NOMO-1 treated with dmso at 0.1 percent for 144 hours (cell line): Measurements from ENCODE around the gene SHFL.

Experiments
- DNase-seq: peaks from one replicate; lab custom pipeline; 2025; ENCODE audit not compliant: unreplicated experiment; lab: John Stamatoyannopoulos, UW

SHFL gene

GRCh38 chr19:10085641-10086590 lies at the start of gene SHFL:
SHFL (plus strand) TSS chr19:10086317; CDS start chr19:10086428, 111 bp downstream.
- DNase-seq = peak; percentile 65

DNA sequence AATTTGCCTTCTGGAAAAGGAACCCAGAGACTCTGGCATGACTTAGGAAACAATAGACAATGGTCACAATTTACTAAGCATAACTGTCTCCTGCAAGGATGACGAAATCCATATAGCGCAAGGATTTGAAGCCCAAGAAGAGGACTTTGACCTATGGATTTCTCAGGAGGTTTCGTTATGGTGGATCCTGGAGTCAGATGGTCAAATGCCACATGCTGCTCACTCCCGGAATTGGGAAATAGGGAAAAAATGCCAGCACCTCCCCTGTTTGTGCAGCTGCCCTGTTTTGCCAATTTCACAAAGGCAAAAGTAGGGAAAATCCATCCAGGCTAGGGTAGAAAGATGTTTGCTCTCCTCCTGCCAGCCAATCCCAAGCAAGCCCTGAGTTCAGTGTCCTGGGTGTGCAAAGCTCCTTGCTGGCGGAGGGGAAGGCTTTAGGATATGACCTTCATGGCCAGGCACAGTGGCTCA lies 49.5 kb upstream of the SHFL start:
- DNase-seq = no peak

DNA sequence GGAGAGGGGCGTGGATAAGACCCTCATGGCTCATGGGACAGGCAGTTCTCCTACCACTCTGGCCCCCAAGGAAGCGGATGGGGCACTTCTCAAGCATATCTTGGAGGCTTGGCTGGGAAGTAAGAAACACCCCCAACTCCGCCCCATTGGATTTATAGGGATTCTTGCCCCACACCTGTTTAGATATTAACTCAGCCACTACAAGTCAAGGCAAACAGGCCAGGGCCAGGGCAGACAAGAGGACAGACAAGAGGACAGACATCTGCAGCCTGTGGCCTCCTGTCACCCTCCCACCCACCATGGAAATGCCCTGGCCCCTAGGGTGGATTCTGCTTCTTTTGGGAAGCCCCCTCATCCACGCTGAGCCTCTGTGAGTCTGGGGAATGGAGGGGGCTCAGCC lies 48.8 kb upstream of the SHFL start:
- no peak for DNase-seq

DNA sequence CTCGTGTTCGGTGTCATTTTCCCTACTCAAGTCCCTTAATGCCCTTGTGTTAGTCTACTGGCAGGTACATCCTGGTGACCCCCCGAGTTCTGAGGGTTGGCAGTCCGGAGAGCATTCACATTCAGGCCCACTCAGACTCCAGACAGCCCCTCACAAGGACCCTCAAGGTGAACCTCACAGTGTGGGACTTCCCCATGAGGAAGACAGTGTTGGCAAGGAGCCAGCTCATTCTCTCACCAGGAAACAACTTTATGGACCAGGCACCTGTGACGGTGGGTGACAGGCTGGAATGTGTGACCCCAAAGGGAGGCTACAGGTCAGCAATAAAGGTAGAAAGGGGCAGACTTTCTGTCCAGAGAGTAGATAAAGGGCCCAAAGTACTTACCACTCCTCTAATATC lies 48.3 kb upstream of the SHFL start:
- no peak for DNase-seq

DNA sequence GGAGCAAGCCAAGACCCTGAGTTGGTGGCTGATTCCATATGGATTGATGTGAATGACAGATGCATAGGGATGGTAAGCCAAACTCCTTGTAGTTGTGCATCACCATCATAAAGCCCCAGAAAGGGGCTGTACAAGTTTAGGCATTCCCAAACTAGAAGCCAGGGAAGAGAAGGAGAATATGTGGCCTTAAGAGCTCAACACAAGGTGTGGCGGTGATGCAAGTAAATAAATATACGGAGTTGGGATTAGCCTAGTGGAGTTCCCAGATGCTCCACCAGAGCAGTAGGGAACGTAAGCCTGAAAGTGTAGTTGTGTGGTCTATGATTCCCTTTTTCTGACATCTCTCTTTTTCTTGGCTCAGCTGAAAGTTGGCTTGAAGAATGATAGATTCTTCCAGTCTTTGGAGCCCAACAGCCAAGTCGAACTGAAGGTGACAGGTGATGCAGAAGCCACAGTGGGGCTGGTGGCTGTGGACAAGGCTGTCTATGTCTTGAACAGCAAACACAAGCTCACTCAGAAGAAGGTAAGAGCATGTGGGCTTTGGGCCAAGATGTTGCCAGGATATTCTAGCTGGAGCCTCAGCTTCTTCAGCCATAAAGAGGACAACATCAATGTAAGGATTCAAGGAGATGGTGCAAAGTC lies 42.7 kb upstream of the SHFL start:
- no peak for DNase-seq

GRCh38 chr19:10044390-10044789 lies 41.7 kb upstream of the SHFL start:
- DNase-seq = no peak

DNA sequence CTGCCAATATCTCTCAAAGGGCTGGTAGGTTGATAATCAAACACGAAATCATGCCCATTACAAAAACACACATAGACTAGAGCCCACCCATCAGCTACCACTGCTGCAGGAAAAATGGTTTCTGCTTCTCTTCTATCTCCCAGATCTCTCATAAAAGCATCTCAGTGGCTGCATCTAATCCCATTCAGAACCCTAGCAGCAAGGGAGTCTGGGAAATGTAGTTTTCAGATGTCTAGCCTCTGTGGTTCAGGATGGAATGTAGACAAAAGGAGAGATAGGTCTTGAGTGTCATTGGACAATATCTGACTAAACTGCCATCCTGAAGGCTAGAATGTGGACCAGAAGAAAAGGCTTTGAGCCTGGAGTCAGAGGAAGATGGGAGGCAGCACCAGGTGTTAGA lies 40.7 kb upstream of the SHFL start:
- no peak for DNase-seq

DNA sequence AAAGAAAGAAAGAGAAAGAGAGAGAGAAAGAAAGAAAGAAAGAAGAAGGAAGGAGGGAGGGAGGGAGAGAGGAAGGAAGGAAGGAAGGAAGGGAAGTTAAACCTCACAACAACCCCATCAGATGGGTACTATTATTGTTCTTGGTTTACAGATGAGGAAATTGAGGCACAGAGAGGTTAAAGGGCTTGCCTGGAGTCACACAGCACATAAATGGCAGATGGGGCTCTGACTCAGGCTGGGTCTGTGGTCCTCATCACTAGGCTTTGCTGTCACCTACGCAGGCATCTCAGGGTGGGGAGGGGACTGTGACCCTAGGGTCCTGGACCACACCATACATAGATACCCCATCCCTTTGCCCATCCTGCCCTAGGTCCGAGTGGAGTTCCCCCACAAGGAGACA lies 36.5 kb upstream of the SHFL start:
- DNase-seq = no peak

DNA sequence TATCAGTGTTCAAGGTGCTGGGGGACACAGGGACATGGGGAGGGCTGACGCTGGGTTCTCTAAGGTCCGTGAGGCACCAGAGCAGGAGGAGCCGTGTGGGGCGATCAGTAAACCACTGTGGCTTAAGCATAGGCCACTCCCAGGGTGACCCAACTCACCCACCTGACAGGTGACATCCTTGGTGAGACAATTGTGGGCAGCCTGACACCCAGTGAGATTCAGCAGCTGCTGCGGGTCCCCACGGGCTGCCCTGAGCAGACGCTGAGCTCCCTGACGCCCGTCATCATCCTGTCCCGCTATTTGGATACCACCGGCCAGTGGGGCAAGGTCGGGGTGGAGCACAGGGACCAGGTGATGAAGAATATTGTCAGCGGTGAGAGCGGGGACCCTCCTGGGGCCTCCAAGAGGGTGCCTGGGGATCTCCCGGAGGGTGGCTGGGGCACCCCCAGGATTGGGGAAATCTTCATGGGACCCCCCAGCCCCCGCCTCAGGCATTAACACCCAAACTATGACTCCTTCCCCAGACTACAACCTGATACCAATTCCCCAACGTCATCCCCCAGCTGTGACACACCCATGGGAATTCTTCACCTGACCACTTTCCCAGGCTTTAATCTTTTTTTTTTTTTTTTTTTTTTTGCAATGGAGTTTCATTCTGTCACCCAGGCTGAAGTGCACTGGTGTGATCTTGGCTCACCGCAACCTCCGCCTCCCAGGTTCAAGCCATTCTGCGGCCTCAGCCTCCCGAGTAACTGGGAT lies 33.3 kb upstream of the SHFL start:
- DNase-seq = no peak

DNA sequence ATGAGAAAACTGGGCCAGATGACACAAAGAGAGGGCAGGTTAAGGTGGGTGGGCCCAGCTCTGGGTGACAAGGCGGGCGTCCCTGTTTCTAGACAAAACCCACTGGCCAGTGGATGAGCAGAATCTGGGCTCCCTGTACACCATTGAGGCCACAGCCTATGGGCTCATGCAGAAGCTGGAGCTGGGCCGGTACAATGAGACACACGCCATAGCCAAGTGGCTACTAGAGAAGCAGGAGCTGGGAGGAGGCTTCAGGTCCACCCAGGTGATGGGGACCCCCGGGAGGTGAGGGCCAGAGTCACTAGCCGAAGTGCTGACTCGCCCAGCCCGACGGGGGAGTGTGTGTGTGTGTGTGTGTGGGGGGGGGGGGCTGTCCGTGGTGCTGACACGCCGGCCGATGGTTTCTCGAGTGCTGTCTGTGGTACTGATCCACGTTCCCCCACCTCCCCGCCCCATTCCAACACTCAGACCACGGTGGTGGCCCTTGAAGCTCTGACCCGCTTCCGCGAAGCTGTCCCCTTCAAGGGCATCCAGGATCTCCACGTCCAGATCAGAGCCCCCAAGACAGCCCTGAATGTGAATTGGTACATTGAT lies 24.3 kb upstream of the SHFL start:
- DNase-seq = no peak

DNA sequence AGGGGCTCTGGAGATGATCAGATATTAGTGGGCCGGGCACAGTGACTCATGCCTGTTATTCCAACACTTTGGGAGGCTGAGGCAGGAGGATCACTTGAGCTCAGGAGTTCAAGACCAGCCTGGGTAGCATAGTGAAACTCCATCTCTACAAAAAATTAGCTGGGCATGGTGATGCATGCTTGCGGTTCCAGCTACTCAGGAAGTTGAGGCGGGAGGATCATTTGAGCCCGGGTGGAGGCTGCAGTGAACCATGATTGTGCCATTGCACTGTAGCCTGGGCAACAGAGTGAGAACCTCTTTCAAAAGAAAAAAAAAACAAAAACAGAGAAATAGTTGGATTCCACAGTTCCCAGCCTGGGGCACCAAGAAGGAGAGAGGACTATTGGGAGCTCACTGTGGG lies 17.9 kb upstream of the SHFL start:
- no peak for DNase-seq

- DNase-seq = no peak
Measured at GRCh38 chr19:10069046-10069445, 17.1 kb upstream of the SHFL start.

DNA sequence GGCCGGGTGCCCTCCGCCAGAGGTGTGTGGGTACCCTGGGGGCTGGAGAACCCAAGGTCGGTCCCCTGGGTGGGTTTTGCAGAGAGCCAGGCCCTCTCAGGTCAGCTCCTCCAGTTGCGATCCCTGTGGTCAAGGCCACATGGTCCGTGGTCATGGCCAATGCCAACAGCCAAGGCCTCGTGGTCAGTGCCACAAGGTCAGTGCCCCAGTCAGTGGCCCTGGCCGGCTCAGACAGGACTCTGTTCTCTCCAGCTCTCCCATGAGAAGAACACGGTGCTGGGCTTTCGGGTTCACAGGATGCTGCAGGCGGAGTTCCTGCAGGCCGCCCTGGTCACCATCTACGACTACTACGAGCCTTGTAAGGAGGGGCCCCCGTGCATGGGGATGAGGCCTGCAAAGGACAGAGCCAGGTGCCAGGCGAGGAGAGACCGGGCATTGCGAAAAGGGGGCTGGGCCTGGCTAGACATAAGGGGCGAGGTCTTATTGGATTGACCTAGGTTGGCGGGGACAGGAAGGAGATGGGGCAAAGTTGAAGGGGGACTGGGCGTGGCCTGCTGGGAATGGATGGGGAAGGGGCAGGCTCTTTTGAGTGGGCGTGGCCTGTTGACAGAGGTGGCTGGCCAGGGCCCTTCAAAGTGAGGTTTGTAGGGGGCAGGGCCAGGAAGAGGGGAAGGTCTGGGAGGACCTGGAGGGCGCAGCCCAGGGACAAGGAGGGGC lies 15.2 kb upstream of the SHFL start:
- no peak for DNase-seq

DNA sequence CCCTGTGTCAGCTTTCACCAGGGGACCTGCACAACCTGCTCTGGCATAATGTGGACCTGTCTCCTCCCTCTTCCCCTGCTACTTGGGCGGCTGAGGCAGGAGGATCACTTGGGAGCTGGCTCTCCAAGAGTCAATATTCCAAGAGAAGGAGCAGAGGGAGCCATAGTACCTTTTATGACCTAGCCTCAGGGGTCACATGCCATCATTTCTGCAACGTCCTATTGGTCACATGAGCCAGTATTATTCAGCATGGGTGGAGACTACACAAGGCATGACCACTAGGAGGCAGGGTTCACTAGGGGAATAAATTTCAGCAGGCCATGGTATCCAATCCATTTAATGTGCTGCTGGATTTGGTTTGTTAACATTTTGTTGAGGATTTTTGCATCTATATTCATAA lies 12.0 kb upstream of the SHFL start:
- no peak for DNase-seq

DNA sequence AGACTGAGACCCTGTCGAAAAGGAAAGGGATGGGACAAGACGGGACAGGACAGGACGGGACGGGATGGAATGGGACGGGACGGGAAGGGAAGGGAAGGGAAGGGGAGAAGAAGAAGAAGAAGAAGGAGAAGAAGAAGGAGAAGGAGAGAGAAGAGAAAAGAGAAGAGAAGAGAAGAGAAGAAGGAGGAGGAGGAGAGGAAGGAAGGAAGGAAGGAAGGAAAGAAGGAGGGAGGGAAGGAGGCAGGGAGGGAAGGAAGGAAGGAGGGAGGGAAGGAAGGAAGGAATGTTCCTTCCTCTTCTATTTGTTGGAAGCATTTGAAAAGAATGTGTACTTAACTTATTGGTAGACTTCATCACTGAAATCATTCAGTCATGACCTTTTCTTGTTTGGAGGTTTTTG lies 9.6 kb upstream of the SHFL start:
- DNase-seq = no peak

- no peak for DNase-seq
Measured at GRCh38 chr19:10078329-10078728, 7.8 kb upstream of the SHFL start.

DNA sequence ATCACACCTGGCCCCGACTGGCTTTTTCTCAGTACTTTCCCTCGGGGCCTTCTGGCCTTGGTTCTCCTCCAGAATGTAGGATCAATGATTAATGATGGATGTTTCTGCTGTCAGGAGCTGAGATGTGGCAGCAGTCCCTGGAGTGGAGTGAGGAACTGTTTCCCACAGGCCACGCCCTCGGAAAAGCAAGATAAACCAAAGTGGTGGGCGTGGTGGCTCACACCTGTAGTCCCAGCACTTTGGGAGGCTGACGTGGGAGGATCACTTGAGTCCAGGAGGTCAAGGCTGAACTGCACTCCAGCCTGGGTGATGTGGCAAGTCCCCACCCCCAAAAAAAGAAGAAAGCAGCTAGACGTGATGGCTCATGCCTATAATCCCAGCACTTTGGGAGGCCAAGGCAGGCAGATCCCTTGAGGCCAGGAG lies 7.1 kb upstream of the SHFL start:
- DNase-seq = no peak

DNA sequence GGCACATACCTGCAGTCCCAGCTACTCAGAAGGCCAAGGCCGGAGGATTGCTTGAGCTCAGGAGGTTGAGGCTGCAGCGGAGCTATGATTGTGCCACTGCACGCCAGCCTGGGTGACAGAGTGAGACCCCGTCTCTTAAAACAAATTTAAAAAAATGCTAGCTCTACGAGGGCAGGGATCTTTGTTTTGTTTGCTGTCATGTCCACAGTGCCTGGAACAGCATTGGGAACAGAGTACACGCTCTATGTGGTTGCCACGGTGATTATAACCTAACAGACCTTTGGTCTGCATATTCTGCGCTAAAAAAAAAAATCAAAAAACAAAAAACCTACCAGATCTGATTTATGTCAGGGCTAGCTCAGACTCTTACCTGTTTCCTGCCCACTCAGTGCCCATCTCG lies 2.2 kb upstream of the SHFL start:
- no peak for DNase-seq

- no peak for DNase-seq
Measured at GRCh38 chr19:10084803-10085202, 1.3 kb upstream of the SHFL start.

- DNase-seq = no peak
Measured at GRCh38 chr19:10086591-10087192, 575 bp downstream of the SHFL start.
